ENCODE data around the gene MT1H.

DNA sequence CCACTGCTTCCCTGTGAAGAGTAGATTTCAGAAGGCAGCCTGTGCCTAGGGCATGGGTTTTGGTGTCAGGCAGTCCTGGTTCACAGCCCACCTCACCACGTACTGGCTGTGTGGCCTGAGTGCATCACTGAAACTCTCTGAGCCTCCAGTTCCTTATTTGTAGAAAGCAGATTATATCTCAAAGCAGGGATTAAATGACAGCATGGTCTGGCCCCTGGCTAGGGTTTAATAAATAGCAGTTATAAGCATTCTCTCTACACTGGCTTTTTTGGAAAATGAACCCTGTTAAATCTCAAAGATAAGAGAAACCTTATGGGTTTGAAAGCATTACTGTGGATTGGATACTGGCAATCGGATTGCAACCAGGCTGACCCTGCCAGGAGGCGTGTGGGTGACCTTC is 40.1 kb upstream of the MT1H start:
- TF ChIP-seq, protein P1, sequence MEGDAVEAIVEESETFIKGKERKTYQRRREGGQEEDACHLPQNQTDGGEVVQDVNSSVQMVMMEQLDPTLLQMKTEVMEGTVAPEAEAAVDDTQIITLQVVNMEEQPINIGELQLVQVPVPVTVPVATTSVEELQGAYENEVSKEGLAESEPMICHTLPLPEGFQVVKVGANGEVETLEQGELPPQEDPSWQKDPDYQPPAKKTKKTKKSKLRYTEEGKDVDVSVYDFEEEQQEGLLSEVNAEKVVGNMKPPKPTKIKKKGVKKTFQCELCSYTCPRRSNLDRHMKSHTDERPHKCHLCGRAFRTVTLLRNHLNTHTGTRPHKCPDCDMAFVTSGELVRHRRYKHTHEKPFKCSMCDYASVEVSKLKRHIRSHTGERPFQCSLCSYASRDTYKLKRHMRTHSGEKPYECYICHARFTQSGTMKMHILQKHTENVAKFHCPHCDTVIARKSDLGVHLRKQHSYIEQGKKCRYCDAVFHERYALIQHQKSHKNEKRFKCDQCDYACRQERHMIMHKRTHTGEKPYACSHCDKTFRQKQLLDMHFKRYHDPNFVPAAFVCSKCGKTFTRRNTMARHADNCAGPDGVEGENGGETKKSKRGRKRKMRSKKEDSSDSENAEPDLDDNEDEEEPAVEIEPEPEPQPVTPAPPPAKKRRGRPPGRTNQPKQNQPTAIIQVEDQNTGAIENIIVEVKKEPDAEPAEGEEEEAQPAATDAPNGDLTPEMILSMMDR (IDR thresholded peaks at IDR 0.05) = no peak
- TF ChIP-seq ZFX (IDR thresholded peaks at IDR 0.05; ENCODE audit: borderline replicate concordance) = no peak
